Measurements from ENCODE around the gene CDH2.

GRCh38 chr18:28003451-28003850, 173.5 kb downstream of the CDH2 start:
- TF ChIP-seq CTCF (IDR thresholded peaks at IDR 0.05) (no peak), POLR2A (IDR thresholded peaks at IDR 0.05) (no peak)
